ENCODE results near the gene GRID2.
"Not testable (repeated sequence)": the region's sequence is repeated elsewhere in the genome, so short reads cannot be mapped to it uniquely, and the experiment has no call there.

- TF ChIP-seq CTCF (IDR thresholded peaks at IDR 0.05; ENCODE audit: low read depth, low read length, missing input control); SP1 (IDR thresholded peaks at IDR 0.05); HNF4A (conservative IDR thresholded peaks at IDR 0.05); MAX (IDR thresholded peaks at IDR 0.05); TAF1 (conservative IDR thresholded peaks at IDR 0.05); RAD21 (IDR thresholded peaks at IDR 0.05); REST (IDR thresholded peaks at IDR 0.05); EGR1 (IDR thresholded peaks at IDR 0.05; ENCODE audit: low read depth in 2 of 2); JUND (IDR thresholded peaks at IDR 0.05); RXRA (IDR thresholded peaks at IDR 0.05); YY1 (IDR thresholded peaks at IDR 0.05): not testable (repeated sequence)
These were observed 997.2 kb downstream of the GRID2 start for GRCh38 chr4:93300780-93301555.

All from liver (tissue), 3 donors.